Neural cell (in vitro differentiated cells): ENCODE measurements around the gene MANEAL. TPM values are rescaled to one million over a fixed set of nuclear protein-coding genes. Genes with fewer than 3 reads are reported as not detected.
A peak's percentile ranks its signal among the peaks of the same experiment; 100 is the strongest.

Experiments
- H2AFZ ChIP-seq: fragments of 200-600, 300-800 bp; sonication (generic), shearing (Covaris generic); 2 replicates; pipeline ENCODE4 v1.6.0; 2014; ENCODE audit warnings: low read depth, mild to moderate bottlenecking, antibody characterized with exemption, low read length, moderate library complexity
- H3F3A ChIP-seq: fragments of 200-600 bp; shearing (Covaris generic); 2 replicates; pipeline ENCODE4 v1.6.1; 2016; ENCODE audit warnings: mild to moderate bottlenecking, moderate library complexity, mixed read lengths, antibody characterized with exemption, low read length; ENCODE audit not compliant: insufficient read depth, poor library complexity, severe bottlenecking
- H3K27ac ChIP-seq: fragments of 200-600, 300-800 bp; sonication (generic), shearing (Covaris generic); 2 replicates; pipeline ENCODE4 v1.5.1; 2014; ENCODE audit warnings: mild to moderate bottlenecking, low read length, moderate library complexity
- H3K27me3 ChIP-seq: fragments of 300-800, 200-600 bp; sonication (generic), shearing (Covaris generic); 2 replicates; pipeline ENCODE4 v1.6.0; 2014; ENCODE audit warnings: mild to moderate bottlenecking, low read depth, low read length, moderate library complexity; ENCODE audit not compliant: insufficient read depth
- H3K36me3 ChIP-seq: fragments of 300-800, 200-600 bp; sonication (generic), shearing (Covaris generic); 2 replicates; pipeline ENCODE4 v1.5.1; 2014; ENCODE audit warnings: mild to moderate bottlenecking, antibody characterized with exemption, low read length, moderate library complexity; ENCODE audit not compliant: insufficient read depth
- H3K4me2 ChIP-seq: fragments of 300-800, 200-600 bp; sonication (generic), shearing (Covaris generic); 2 replicates; pipeline ENCODE4 v1.6.0; 2014; ENCODE audit warnings: mild to moderate bottlenecking, low read length
- H3K4me3 ChIP-seq: fragments of 300-800, 200-600 bp; sonication (generic), shearing (Covaris generic); 2 replicates; pipeline ENCODE4 v1.5.1; 2014; ENCODE audit warnings: mild to moderate bottlenecking, low read length, moderate library complexity
- H3K79me2 ChIP-seq: fragments of 200-600 bp; shearing (Covaris generic); replicated peaks from 2 replicates; pipeline ENCODE4 v1.6.0; 2014; ENCODE audit warnings: mild to moderate bottlenecking, low read length, moderate library complexity; ENCODE audit not compliant: insufficient read depth
- H3K9ac ChIP-seq: fragments of 300-800, 200-600 bp; sonication (generic), shearing (Covaris generic); 2 replicates; pipeline ENCODE4 v1.6.1; 2016; ENCODE audit warnings: mild to moderate bottlenecking, low read length, mixed read lengths
- H3K9me2 ChIP-seq: fragments of 200-600 bp; shearing (Covaris generic); 2 replicates; pipeline ENCODE4 v1.6.1; 2016; ENCODE audit warnings: mild to moderate bottlenecking, low read length, mixed read lengths; ENCODE audit not compliant: insufficient read depth
- H3K9me3 ChIP-seq: fragments of 200-600, 300-800 bp; sonication (generic), shearing (Covaris generic); 2 replicates; pipeline ENCODE4 v1.6.1; 2016; ENCODE audit warnings: mild to moderate bottlenecking, mixed run types, low read length, moderate library complexity, mixed read lengths
- H4K20me1 ChIP-seq: fragments of 200-600 bp; shearing (Covaris generic); 2 replicates; pipeline ENCODE4 v1.6.1; 2016; ENCODE audit warnings: mild to moderate bottlenecking, mixed run types; ENCODE audit not compliant: insufficient read depth
- CTCF ChIP-seq: fragments of 450-650 bp; IDR thresholded peaks from 2 replicates; pipeline ENCODE4 v1.5.1; 2014; ENCODE audit warnings: antibody characterized with exemption, mild to moderate bottlenecking, moderate library complexity; ENCODE audit not compliant: poor library complexity, severe bottlenecking
- MXI1 ChIP-seq: fragments of 450-650 bp; conservative IDR thresholded peaks from 2 replicates; pipeline ENCODE4 v1.6.1; 2014; ENCODE audit warnings: antibody characterized with exemption, mild to moderate bottlenecking; ENCODE audit not compliant: poor library complexity, severe bottlenecking
- RAD21 ChIP-seq: fragments of 450-650 bp; conservative IDR thresholded peaks from 2 replicates; pipeline ENCODE4 v1.6.1; 2014; ENCODE audit warnings: antibody characterized with exemption, mild to moderate bottlenecking, moderate library complexity
- REST ChIP-seq: IDR thresholded peaks from 2 replicates; pipeline ENCODE4 v1.6.1; 2012; ENCODE audit warnings: borderline replicate concordance
- SMC3 ChIP-seq: fragments of 450-650 bp; conservative IDR thresholded peaks from 2 replicates; pipeline ENCODE4 v1.6.1; 2014; ENCODE audit warnings: antibody characterized with exemption, mild to moderate bottlenecking, moderate library complexity; ENCODE audit not compliant: poor library complexity
- TAF1 ChIP-seq: IDR thresholded peaks from 2 replicates; pipeline ENCODE4 v1.6.1; 2012; ENCODE audit warnings: low read depth
- polyA plus RNA-seq: library from polyadenylated mRNA; depleted of rRNA; stranded (reverse); fragments of >200 nt; gene quantifications from 2 replicates; pipeline ENCODE4 v1.2.3, GENCODE V29; 2014

The MANEAL gene
- polyA plus RNA-seq, 1 donor from 2014 or later = 37.0 TPM

GRCh38 chr1:37794372-37795339, 1.0 kb downstream of the MANEAL start:
- Histone ChIP-seq H4K20me1 (no peaks in the 10 kb centered on the region), H3F3A (no peaks in the 10 kb centered on the region), H2AFZ (peak overlapping the region; percentile 51), H3K9me3 (no peaks in the 10 kb centered on the region), H3K4me2 (peak overlapping the region; percentile 95), H3K4me3 (peak overlapping the region; percentile 82), H3K27me3 (no peaks in the 10 kb centered on the region), H3K36me3 (no peaks in the 10 kb centered on the region), H3K9ac (peak overlapping the region; percentile 78), H3K79me2 (no peaks in the 10 kb centered on the region), H3K9me2 (no peaks in the 10 kb centered on the region), H3K27ac (peak overlapping the region; percentile 54)
- TF ChIP-seq CTCF (peak; percentile 28), MXI1 (peak; percentile 30), REST (no peak), RAD21 (no peak)

- no peaks in the 10 kb centered on the region for H4K20me1 ChIP-seq
- no peaks in the 10 kb centered on the region for H3K27me3 ChIP-seq
- no peaks in the 10 kb centered on the region for H3F3A ChIP-seq
- peak overlapping the region; percentile 95 for H3K4me2 ChIP-seq
- H3K79me2 ChIP-seq = no peaks in the 10 kb centered on the region
- H3K9me2 ChIP-seq = no peaks in the 10 kb centered on the region
- peak overlapping the region; percentile 82 for H3K4me3 ChIP-seq
- H3K9me3 ChIP-seq = no peaks in the 10 kb centered on the region
- peak overlapping the region; percentile 54 for H3K27ac ChIP-seq
- TF ChIP-seq SMC3 (no peak), TAF1 (no peak), REST (peak; percentile 92)
- peak overlapping the region; percentile 51 for H2AFZ ChIP-seq
- H3K36me3 ChIP-seq = no peaks in the 10 kb centered on the region
- H3K9ac ChIP-seq = peak overlapping the region; percentile 78
These were observed 1.9 kb downstream of the MANEAL start for GRCh38 chr1:37795340-37796125.
